Mesenchymal stem cell (in vitro differentiated cells and primary cell): Measurements from ENCODE around the gene PTPRS.

ENCODE experiments used
- DNase-seq: peaks from one replicate; pipeline ENCODE4 v3.0.0-alpha.2; 2013
- H2AFZ ChIP-seq: one replicate; pipeline ENCODE4 v1.6.1; 2013; ENCODE audit warnings: low read depth, mild to moderate bottlenecking, control low read depth, inconsistent platforms, low read length, moderate library complexity
- H2AK5ac ChIP-seq: 2 replicates; pipeline ENCODE4 v1.6.1; 2013; ENCODE audit warnings: low read length, moderate library complexity, mild to moderate bottlenecking, inconsistent platforms; ENCODE audit not compliant: severe bottlenecking
- H2BK120ac ChIP-seq: one replicate; pipeline ENCODE4 v1.6.1; 2013; ENCODE audit warnings: low read depth, mild to moderate bottlenecking, inconsistent platforms, low read length, moderate library complexity
- H2BK12ac ChIP-seq, 2 experiments: one replicate each; pipeline ENCODE4 v1.6.1; 2013; ENCODE audit warnings: inconsistent platforms in 2 of 2, low read length in 2 of 2, mild to moderate bottlenecking in 2 of 2, moderate library complexity in 2 of 2, control low read depth in 1 of 2
- H2BK15ac ChIP-seq: one replicate; pipeline ENCODE4 v1.6.1; 2013; ENCODE audit warnings: mild to moderate bottlenecking, low read depth, inconsistent platforms; ENCODE audit not compliant: poor library complexity, severe bottlenecking
- H2BK5ac ChIP-seq: 2 replicates; pipeline ENCODE4 v1.6.1; 2013; ENCODE audit warnings: low read depth, mild to moderate bottlenecking, low read length, control low read depth, inconsistent platforms; ENCODE audit not compliant: poor library complexity, severe bottlenecking
- H3K14ac ChIP-seq, 2 experiments: one replicate each; pipeline ENCODE4 v1.6.1; 2013; ENCODE audit warnings: inconsistent platforms in 2 of 2, low read length in 2 of 2, control low read depth in 1 of 2, mild to moderate bottlenecking in 1 of 2, moderate library complexity in 1 of 2
- H3K18ac ChIP-seq, 2 experiments: one replicate each; pipeline ENCODE4 v1.6.1; 2013; ENCODE audit warnings: inconsistent platforms in 2 of 2, low read length in 2 of 2, control low read depth in 1 of 2, low read depth in 1 of 2, mild to moderate bottlenecking in 1 of 2
- H3K23ac ChIP-seq, 2 experiments: one replicate each; pipeline ENCODE4 v1.6.1; 2013; ENCODE audit warnings: inconsistent platforms in 2 of 2, low read length in 2 of 2, mild to moderate bottlenecking in 2 of 2, moderate library complexity in 2 of 2, control low read depth in 1 of 2
- H3K27ac ChIP-seq: 2 replicates; pipeline ENCODE4 v1.5.1; 2013; ENCODE audit warnings: mild to moderate bottlenecking, moderate library complexity, low read length, control low read depth, inconsistent platforms; ENCODE audit not compliant: poor library complexity, severe bottlenecking
- H3K27me3 ChIP-seq, 2 experiments: 2 replicates each; pipeline versions ENCODE4 v1.6.1 to v1.7.0; 2013; ENCODE audit warnings: low read length in 2 of 2, mild to moderate bottlenecking in 2 of 2, moderate library complexity in 2 of 2, control low read depth in 1 of 2, inconsistent platforms in 1 of 2; ENCODE audit not compliant: control insufficient read depth in 1 of 2, insufficient read depth in 1 of 2
- H3K36me3 ChIP-seq, 2 experiments: 2 replicates each; pipeline versions ENCODE4 v1.6.1 to v1.7.0; 2013; ENCODE audit warnings: low read length in 2 of 2, control low read depth in 1 of 2, inconsistent platforms in 1 of 2, low read depth in 1 of 2, mild to moderate bottlenecking in 1 of 2; ENCODE audit not compliant: insufficient read depth in 2 of 2, control insufficient read depth in 1 of 2
- H3K4ac ChIP-seq, 2 experiments: one replicate each; pipeline ENCODE4 v1.6.1; 2013; ENCODE audit warnings: inconsistent platforms in 2 of 2, low read length in 2 of 2, mild to moderate bottlenecking in 2 of 2, moderate library complexity in 2 of 2, control low read depth in 1 of 2, low read depth in 1 of 2
- H3K4me1 ChIP-seq: 2 replicates; pipeline ENCODE4 v1.6.1; 2013; ENCODE audit warnings: low read depth, low read length, control low read depth; ENCODE audit not compliant: control insufficient read depth, insufficient read depth
- H3K4me2 ChIP-seq: 2 replicates; pipeline ENCODE4 v1.6.1; 2013; ENCODE audit warnings: low read length, mild to moderate bottlenecking, inconsistent platforms; ENCODE audit not compliant: poor library complexity, severe bottlenecking
- H3K4me3 ChIP-seq, 2 experiments: 2 replicates each; pipeline versions ENCODE4 v1.5.1 to v1.7.0; 2013; ENCODE audit warnings: low read length in 2 of 2, mild to moderate bottlenecking in 2 of 2, control low read depth in 1 of 2, low read depth in 1 of 2; ENCODE audit not compliant: insufficient read depth in 1 of 2
- H3K79me1 ChIP-seq: replicated peaks from 2 replicates; pipeline ENCODE4 v1.6.1; 2013; ENCODE audit warnings: mild to moderate bottlenecking, control low read depth, low read length, inconsistent platforms; ENCODE audit not compliant: poor library complexity, severe bottlenecking
- H3K9ac ChIP-seq: 2 replicates; pipeline ENCODE4 v1.7.0; 2013; ENCODE audit warnings: mild to moderate bottlenecking, low read length, moderate library complexity
- H3K9me3 ChIP-seq: 2 replicates; pipeline ENCODE4 v1.7.0; 2013; ENCODE audit warnings: mild to moderate bottlenecking, low read length; ENCODE audit not compliant: control insufficient read depth
- H4K8ac ChIP-seq: one replicate; pipeline ENCODE4 v1.6.1; 2013; ENCODE audit warnings: inconsistent platforms, mild to moderate bottlenecking, low read length, moderate library complexity
- H4K91ac ChIP-seq: one replicate; pipeline ENCODE4 v1.6.1; 2013; ENCODE audit warnings: mild to moderate bottlenecking, low read length, inconsistent platforms
- WGBS: methylation state at CpG from one replicate; pipeline ENCODE4 v1.1.7; 2013; ENCODE audit warnings: mixed read lengths; 5-methylcytosine and 5-hydroxymethylcytosine counted together

Gene PTPRS

DNA sequence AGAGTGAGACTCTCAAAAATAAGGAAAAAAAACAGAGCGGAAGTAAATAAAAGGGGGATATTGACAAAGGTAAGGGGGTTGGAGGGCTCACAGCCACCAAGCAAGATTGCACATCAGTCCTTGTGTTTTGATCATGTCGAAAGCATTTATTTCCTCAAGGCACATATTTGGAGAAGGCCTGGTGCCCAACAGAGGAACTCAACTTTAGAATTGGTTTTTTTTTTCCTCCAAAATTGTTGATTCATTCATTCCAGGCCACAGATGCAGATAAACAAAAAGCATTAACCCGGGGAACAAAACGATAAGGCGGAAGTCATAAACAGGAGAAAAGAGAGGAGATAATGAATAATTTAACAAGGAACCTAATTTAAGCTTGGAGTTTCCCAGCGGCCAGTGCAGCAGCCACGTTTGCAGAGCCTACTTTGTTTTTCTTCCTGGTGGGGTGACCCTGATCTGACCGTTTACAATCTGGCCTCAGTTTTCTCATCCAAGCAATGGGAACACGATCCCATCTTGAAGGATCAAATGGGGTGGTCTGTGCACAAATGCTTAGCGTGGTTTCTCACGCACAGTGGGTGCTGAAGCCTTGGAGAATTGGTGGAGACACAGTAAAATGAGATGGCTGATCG is 2.1 kb upstream of the PTPRS start:
- Histone ChIP-seq H3K23ac (no peak overlapping the region), H2BK5ac (no peak overlapping the region), H3K14ac (no peak overlapping the region), H3K27ac (no peak overlapping the region), H2AFZ (no peak overlapping the region), H2AK5ac (no peak overlapping the region), H4K8ac (no peak overlapping the region), H2BK12ac (no peak overlapping the region), H3K9me3 (peaks cover 5% of the 10 kb centered on the region), H3K4me2 (no peak overlapping the region), H3K4ac (no peak overlapping the region), H4K91ac (no peak overlapping the region), H3K79me1 (no peaks in the 10 kb centered on the region), H2BK15ac (no peak overlapping the region), H3K4me3 (no peak overlapping the region), H3K18ac (no peak overlapping the region), H3K27me3 (peaks cover 18 to 40% of the 10 kb centered on the region in 2 experiments), H3K4me1 (peaks cover 26% of the 10 kb centered on the region), H3K36me3 (no peaks in the 10 kb centered on the region), H3K9ac (no peak overlapping the region), H2BK120ac (no peak overlapping the region)
- 84% methylated on average over 12 of the region's 12 CpGs for WGBS
- no peak for DNase-seq

DNA sequence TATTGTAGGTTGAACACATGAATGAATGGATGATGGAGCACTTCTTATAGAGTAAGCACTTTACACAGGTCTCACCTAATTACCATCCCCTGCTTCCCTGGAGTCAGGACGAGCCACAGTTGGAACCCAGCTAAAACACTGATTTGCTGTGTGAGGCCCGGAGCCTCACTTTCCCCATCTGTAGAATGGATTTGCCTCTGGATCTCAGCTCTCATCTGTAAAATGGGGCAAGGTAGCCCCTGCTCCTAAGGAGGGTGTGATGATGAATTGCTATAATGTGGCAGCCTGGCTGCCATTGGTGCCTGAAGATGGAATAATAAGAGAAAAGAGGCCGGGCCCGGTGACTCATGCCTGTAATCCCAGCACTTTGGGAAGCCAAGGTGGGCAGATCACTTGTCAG is 1.4 kb upstream of the PTPRS start:
- Histone ChIP-seq H2BK12ac (no peak overlapping the region), H2BK5ac (no peak overlapping the region), H3K9me3 (no peaks in the 10 kb centered on the region), H3K4me3 (no peak overlapping the region), H3K36me3 (no peaks in the 10 kb centered on the region), H3K27ac (no peak overlapping the region), H4K8ac (no peak overlapping the region), H3K4ac (no peak overlapping the region), H3K27me3 (peaks cover 25 to 41% of the 10 kb centered on the region in 2 experiments), H2BK15ac (no peak overlapping the region), H4K91ac (no peak overlapping the region), H3K4me2 (no peak overlapping the region), H2AFZ (no peak overlapping the region), H3K18ac (no peak overlapping the region), H3K23ac (no peak overlapping the region), H3K14ac (no peak overlapping the region), H2BK120ac (no peak overlapping the region), H2AK5ac (no peak overlapping the region), H3K9ac (no peak overlapping the region), H3K4me1 (peaks cover 26% of the 10 kb centered on the region), H3K79me1 (no peaks in the 10 kb centered on the region)
- no peak for DNase-seq
- 72% methylated on average over 4 of the region's 4 CpGs for WGBS

GRCh38 chr19:5341448-5341820 is 822 bp upstream of the PTPRS start:
- no peak overlapping the region for H3K23ac ChIP-seq
- H3K4me2 ChIP-seq: no peak overlapping the region
- H3K36me3 ChIP-seq: no peaks in the 10 kb centered on the region
- WGBS: 94% methylated on average over 12 of the region's 13 CpGs
- no peak overlapping the region for H4K8ac ChIP-seq
- H2BK120ac ChIP-seq: no peak overlapping the region
- H4K91ac ChIP-seq: no peak overlapping the region
- H3K18ac ChIP-seq: no peak overlapping the region
- no peak overlapping the region for H2BK5ac ChIP-seq
- no peak overlapping the region for H2AK5ac ChIP-seq
- no peak overlapping the region for H3K4me3 ChIP-seq
- no peak overlapping the region for H3K9ac ChIP-seq
- peaks cover 26% of the 10 kb centered on the region for H3K4me1 ChIP-seq
- H2AFZ ChIP-seq: no peak overlapping the region
- no peaks in the 10 kb centered on the region for H3K79me1 ChIP-seq
- H2BK12ac ChIP-seq: no peak overlapping the region
- no peak for DNase-seq
- H2BK15ac ChIP-seq: no peak overlapping the region
- peaks cover 30 to 40% of the 10 kb centered on the region in 2 experiments for H3K27me3 ChIP-seq
- H3K9me3 ChIP-seq: no peaks in the 10 kb centered on the region
- no peak overlapping the region for H3K27ac ChIP-seq
- H3K14ac ChIP-seq: no peak overlapping the region
- no peak overlapping the region for H3K4ac ChIP-seq

DNA sequence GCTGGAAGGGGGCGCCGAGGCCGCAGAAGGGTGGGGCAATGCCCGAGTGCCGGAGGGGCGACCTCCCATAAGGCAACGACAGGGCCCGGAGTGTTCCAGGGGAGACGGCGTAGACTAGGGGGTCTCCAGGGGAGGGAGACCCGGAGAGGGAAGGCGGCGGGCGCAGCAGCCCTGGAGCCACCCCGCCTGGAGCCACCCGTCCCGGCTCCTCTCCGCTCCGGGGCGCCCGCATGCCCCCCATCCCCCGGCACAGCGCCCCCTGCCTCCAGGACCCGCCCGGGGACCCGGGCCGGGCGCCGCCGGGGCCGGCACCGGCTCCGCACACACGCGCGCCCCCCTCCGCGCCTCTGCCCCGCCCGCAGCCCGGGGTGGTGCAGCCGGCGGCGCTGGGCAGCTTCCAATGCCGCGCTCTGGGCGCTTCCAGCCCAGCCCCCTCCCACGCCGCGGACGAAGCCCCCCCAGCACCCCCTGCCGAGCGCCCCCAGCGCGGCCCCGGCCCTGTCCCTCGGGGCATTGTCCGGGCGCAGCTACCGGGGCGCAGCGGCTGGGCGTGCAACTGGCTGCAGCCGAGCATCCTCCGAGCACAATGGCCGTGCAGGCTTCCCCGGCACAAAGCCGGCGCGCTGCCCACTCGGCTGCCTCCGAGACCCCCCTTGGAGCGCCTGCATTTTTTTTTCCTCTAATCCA is 519 bp downstream of the PTPRS start:
- H2BK120ac ChIP-seq: no peak overlapping the region
- H3K36me3 ChIP-seq: no peaks in the 10 kb centered on the region
- no peak overlapping the region for H3K23ac ChIP-seq
- no peak overlapping the region for H2BK5ac ChIP-seq
- H4K8ac ChIP-seq: no peak overlapping the region
- H3K9me3 ChIP-seq: no peaks in the 10 kb centered on the region
- H2AK5ac ChIP-seq: no peak overlapping the region
- peaks cover 21% of the 10 kb centered on the region for H3K4me1 ChIP-seq
- H3K4me3 ChIP-seq: peak overlapping the region; percentile 66 to 74
- peak overlapping the region in 1 of 2 experiments; percentile 74 for H3K14ac ChIP-seq
- no peak overlapping the region for H2AFZ ChIP-seq
- no peak for DNase-seq
- H4K91ac ChIP-seq: no peak overlapping the region
- H3K27ac ChIP-seq: no peak overlapping the region
- no peaks in the 10 kb centered on the region for H3K79me1 ChIP-seq
- H2BK12ac ChIP-seq: peak overlapping the region in 1 of 2 experiments; percentile 43
- peak overlapping the region; percentile 43 for H3K9ac ChIP-seq
- H3K27me3 ChIP-seq: peaks cover 43 to 44% of the 10 kb centered on the region in 2 experiments
- WGBS: under 1% methylated on average over 40 of the region's 73 CpGs
- no peak overlapping the region for H3K18ac ChIP-seq
- H2BK15ac ChIP-seq: peak overlapping the region; percentile 96
- peak overlapping the region in 1 of 2 experiments; percentile 33 for H3K4ac ChIP-seq
- peak overlapping the region; percentile 95 for H3K4me2 ChIP-seq
